ENCODE data around the gene APBA2.

APBA2 gene

GRCh38 chr15:28917791-28918140, 32.0 kb downstream of the APBA2 start:
- DNase-seq: no peak

GRCh38 chr15:28918141-28918983, 32.6 kb downstream of the APBA2 start:
- DNase-seq: no peak

GRCh38 chr15:28919201-28919635, 33.4 kb downstream of the APBA2 start:
- no peak for DNase-seq

DNA sequence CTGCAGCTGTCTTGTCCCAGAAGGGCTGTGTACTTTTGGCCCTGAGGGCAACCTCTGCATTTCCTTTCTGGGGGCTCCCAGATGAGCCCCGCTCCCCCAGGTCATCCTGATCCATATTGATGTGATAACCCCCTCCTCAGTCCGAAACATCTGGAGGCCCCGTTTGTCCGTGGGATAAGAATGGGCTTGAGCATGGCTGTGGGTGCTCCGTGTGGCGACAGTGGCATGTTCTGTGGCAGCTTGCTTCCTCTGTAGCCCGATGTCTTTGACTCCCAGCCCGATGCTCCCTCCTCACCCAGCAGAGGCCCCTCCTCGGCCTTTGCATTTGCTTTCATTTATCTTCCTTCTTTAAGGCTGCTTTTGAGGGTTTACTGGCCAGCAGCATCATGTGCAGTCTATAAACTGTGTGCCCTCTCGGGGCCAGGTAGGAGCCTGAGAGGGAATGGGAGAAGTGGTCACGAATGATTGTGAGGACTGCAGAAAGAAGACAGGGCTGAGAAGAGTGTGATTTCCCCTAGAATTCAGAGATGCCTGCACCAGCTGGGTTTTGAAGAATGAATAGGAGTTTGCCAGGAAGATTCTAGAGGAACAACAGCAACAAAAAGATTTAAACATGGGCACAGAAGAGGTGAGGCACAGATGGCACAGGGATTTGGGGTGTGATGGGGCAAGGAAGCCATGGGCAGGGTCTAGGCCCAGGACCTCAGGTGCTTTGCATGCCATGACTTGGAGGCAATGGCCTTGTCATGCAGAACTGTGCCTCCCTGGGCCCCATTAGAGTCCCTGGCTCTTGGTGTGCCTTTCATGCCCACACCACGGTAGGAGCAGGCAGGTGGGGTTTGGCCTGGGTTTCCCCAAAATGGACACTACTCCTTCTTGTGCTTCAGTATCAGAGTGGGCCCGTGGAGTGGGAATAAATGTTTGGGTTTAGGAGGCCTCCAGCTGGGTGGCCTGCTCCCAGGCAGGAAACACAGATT, 34.2 kb downstream of the APBA2 start:
- no peak for DNase-seq

- DNase-seq: no peak
These were observed 35.1 kb downstream of the APBA2 start for GRCh38 chr15:28920781-28921331.

GRCh38 chr15:28921336-28921735, 35.6 kb downstream of the APBA2 start:
- no peak for DNase-seq

GRCh38 chr15:28921919-28922706, 36.3 kb downstream of the APBA2 start:
- no peak for DNase-seq

DNA sequence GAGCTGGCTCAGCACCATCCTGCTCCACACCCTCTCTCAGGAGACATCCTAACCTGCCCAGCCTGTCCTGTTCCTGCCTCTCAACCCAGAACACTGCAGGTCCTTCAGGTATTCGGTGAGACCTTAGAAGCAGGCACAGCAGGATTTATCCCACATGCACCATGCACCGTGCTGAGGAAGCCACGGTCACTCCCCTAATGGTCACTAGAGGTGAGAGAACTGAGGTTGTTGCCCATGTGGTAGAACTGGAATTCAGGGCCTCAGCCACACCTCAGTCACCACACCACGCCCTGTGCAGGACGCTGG, 36.9 kb downstream of the APBA2 start:
- DNase-seq: no peak

DNA sequence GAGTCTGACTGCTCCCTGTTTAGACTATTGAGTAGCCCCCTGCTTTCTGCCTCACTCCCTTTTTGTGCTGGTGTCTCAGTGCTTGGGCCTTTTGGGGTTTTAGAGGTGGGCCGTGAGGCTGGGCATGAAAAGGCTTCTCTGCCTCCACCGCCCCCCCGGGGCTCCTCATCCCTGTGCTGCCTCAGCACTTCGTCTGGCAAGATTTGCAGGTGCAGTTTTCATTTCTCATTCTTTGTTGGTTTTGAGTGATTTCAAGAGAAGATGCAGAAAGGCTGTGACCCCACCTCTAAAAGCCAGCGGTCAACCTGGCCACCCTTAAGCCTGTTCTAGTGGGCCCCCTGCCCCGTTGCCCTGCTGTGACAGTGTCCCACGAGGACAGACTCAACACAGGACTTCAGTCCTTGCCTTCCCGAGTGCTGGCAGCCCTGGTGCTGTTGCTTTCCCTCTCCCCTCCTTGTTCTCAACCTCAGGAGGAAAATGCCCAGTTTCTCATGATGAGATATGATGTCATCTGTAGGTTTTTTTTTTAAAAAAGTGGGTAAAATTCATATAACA, 38.0 kb downstream of the APBA2 start:
- DNase-seq: no peak

- no peak for DNase-seq
These were observed 41.3 kb downstream of the APBA2 start for GRCh38 chr15:28927043-28927442.

GRCh38 chr15:28929200-28929599, 43.4 kb downstream of the APBA2 start:
- DNase-seq: no peak

GRCh38 chr15:28930011-28930410, 44.2 kb downstream of the APBA2 start:
- DNase-seq: no peak

GRCh38 chr15:28930476-28931291, 44.9 kb downstream of the APBA2 start:
- no peak for DNase-seq

- DNase-seq: no peak
These were observed 46.1 kb downstream of the APBA2 start for GRCh38 chr15:28931828-28932227.

GRCh38 chr15:28932361-28932760, 46.6 kb downstream of the APBA2 start:
- no peak for DNase-seq

DNA sequence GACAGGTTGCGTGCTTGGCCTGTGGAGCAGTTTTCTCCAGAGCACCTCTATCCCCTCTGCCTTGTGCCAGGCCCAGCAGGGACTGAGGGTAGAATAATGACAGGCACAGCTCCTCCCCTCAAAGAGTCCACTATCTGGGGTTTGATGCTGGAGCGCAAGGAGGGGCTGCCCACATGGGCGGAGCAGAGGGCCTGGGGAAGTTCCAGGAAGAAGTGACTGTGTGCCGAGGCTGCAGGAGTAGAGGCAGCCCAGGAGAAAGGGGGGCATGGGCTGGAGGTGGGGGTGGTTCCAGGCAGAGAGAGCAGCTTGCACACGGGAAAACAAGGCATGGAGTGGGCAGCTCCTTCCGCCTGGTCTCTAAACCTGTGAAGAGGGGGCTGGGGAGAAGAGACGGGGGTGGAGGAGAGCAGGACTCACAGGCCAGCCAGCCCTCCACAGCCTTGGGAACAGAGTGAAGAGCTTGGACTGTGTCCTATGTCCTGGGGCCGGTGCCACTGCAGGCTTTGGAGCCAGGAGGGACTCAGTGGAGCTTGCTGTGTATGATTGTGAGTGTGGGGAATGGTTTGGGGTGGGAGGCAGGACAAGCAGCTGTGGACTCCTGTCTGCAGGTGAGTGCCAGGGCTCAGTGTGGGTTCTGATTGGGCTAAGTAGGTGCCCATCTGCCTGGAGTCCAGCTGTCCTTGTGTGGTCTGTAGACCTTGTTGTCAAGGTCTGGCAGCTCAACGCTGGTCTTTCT, 48.1 kb downstream of the APBA2 start:
- no peak for DNase-seq

DNA sequence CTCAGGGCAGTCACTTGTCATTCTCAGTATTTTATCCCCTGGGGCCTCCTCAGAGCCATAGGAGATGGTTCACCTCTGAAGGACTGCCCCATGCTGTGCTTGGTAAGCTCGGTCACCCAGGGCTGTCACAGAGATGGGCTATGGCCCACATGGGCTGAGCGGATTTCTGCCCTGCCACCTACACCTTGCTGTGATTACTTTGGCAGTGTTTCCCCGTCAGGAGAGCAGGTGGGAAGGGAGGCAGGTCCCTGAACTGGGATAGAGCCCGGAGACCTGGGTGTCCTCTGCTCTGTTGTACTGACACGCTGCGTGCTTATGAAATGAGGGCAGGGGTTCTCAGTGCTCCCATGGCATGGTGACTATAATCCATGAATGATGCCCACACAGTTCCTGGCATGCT, 48.9 kb downstream of the APBA2 start:
- no peak for DNase-seq

DNA sequence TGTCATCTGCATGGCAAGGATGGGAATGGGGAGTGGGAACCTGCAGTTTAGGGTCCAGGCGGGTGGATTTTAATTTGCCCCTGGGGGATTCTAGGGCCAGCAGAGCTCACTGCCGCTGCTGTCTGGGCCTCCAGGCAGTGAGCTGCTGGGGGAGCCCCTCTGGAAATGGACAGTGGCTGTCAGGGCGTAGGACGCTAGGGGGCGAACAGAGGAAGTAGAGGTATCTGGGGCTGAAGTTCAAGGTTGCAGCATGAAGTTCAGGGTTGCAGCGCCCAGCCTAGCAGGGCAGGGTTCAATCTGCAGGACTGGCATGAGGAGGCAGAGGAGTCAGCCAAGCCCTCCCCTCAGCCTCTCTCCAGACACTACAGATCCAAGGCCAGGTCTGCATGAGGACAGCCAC, 49.5 kb downstream of the APBA2 start:
- DNase-seq: no peak

DNA sequence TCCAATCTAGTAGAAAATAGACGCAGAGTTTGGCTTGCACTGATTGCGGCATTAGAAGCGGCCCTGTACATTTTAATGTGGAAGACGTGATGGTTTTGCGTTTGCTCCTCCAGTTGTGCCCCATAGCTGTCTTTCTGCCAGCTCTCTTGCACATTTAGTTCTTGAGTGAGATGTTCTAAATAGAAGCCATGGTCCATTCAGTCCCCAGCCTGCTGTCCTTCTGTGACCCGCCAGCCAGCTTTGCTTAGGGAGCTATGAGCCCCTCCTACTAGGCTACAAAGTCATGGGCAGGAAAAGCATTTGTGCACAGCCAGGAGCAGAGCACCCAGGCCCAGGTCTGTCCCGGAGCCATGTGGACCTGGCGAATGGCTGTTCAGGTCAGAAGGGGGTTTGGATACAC, 50.3 kb downstream of the APBA2 start:
- DNase-seq: no peak

DNA sequence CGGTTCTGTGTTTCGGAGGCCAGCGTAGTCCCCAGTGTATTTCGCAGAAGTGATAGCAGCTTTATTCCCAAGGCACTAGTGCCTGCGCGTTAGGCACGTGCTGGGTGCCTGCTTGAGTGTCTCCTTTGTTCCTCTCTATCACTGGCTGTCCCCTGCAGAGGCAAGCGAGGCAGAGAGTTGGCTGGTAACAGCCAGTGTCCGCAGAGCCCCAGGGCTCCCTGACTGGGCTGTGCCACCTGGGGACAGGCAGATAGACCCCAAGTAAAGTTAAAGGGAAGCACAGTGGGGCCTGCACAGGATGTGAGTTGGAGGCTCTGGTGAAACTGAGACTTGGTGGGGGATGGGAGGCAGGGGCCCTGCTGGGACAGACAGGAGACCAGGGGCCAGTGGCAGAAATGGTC, 50.7 kb downstream of the APBA2 start:
- no peak for DNase-seq

DNA sequence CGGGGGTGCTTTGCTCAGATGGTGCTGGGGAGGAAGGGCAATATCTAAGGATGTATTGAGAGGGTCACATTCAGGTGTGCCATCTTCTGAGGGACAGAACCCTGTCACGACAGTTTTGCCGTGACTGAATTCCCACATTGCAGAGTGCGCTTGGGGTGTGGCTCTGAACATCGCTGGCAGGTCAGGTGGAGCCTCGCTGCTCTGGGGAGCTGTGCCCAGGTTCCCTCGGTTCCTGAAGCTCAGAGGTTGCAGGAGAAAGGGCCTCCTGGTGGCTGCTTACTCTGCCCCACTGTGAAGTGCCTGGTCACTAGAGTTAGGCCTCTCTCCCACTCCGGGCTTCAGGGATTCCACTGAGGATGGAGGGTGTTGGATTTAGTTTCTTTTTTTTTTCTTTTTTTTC, 51.5 kb downstream of the APBA2 start:
- no peak for DNase-seq

Data from NCI-H446 (cell line).